A673 (cell line): ENCODE data around the gene PID1. TPM values are rescaled to one million over a fixed set of nuclear protein-coding genes. Genes with fewer than 3 reads are reported as not detected.

Source experiments
- BruUV-seq: library from RNA; stranded (reverse); fragments of 400-500 nt; replicated peaks from 2 replicates; lab custom pipeline; 2021; lab: Mats Ljungman, UMichigan
- CTCF ChIA-PET: fragments of 300-600 bp; sonication (Branson Sonifier 250); formaldehyde crosslinking; loops from one replicate; lab custom pipeline; 2022; ENCODE audit warnings: antibody characterized with exemption; lab: Charles Lee
- POLR2A ChIA-PET: fragments of 300-600 bp; sonication (Branson Sonifier 250); formaldehyde crosslinking; loops from one replicate; lab custom pipeline; 2022; ENCODE audit warnings: antibody characterized with exemption; ENCODE audit not compliant: low non-redundant PET; lab: Charles Lee
- DNase-seq: peaks from one replicate; pipeline ENCODE4 v3.0.0-alpha.2; 2015; ENCODE audit warnings: low spot score
- H3K27ac ChIP-seq: fragments of 200-600 bp; sonication (generic); 2 replicates; pipeline ENCODE4 v1.5.1; 2016; ENCODE audit warnings: mixed run types, low read depth, mild to moderate bottlenecking, mixed read lengths, antibody characterized with exemption, low read length; ENCODE audit not compliant: poor library complexity, severe bottlenecking
- H3K27me3 ChIP-seq: fragments of 200-600 bp; sonication (generic); replicated peaks from 2 replicates; pipeline ENCODE4 v1.6.1; 2017; ENCODE audit warnings: mixed run types, low read depth, mild to moderate bottlenecking, mixed read lengths, antibody characterized with exemption, low read length; ENCODE audit not compliant: insufficient read depth, poor library complexity
- H3K36me3 ChIP-seq: fragments of 200-600 bp; sonication (generic); 2 replicates; pipeline ENCODE4 v1.6.1; 2016; ENCODE audit warnings: mixed run types, mild to moderate bottlenecking, mixed read lengths, antibody characterized with exemption, low read length; ENCODE audit not compliant: insufficient read depth, poor library complexity, severe bottlenecking
- H3K4me1 ChIP-seq: fragments of 200-600 bp; sonication (generic); 2 replicates; pipeline ENCODE4 v1.6.1; 2017; ENCODE audit warnings: mixed run types, mild to moderate bottlenecking, mixed read lengths, antibody characterized with exemption, low read length; ENCODE audit not compliant: insufficient read depth, poor library complexity, severe bottlenecking
- H3K4me3 ChIP-seq: fragments of 200-600 bp; sonication (generic); 2 replicates; pipeline ENCODE4 v1.5.1; 2016; ENCODE audit warnings: low read depth, mixed run types, mild to moderate bottlenecking, mixed read lengths, low read length; ENCODE audit not compliant: poor library complexity, severe bottlenecking
- H3K9me3 ChIP-seq: fragments of 200-600 bp; sonication (generic); 2 replicates; pipeline ENCODE4 v1.6.1; 2016; ENCODE audit warnings: mixed run types, low read depth, mild to moderate bottlenecking, mixed read lengths, antibody characterized with exemption, low read length; ENCODE audit not compliant: poor library complexity, severe bottlenecking
- EZH2 ChIP-seq: fragments of 200-600 bp; sonication (generic); IDR thresholded peaks from 2 replicates; pipeline ENCODE4 v1.6.1; 2017; ENCODE audit warnings: borderline replicate concordance, low read depth, mild to moderate bottlenecking, mixed read lengths, antibody characterized with exemption, low read length; ENCODE audit not compliant: poor library complexity, severe bottlenecking
- intact Hi-C: fragments of 100-400 bp; cut with micrococcal nuclease; formaldehyde crosslinking; loops from one replicate; pipeline ENCODE4 v1.10.0; 2022; ENCODE audit not compliant: unreplicated experiment
- total RNA-seq: library from RNA; stranded (reverse); gene quantifications from 2 replicates; pipeline ENCODE4 v1.2.3, GENCODE V29; 2021
- TF ChIP-seq, protein P1 (sequence below): fragments of 300-800, 200-600 bp; sonication (generic); conservative IDR thresholded peaks from 2 replicates; pipeline ENCODE4 v1.5.1; 2017; ENCODE audit warnings: low read depth, mild to moderate bottlenecking, antibody characterized with exemption, low read length, moderate library complexity, mixed read lengths

PID1 gene
- total RNA-seq, 1 experiment from 2014 or later: 1.5 TPM

DNA sequence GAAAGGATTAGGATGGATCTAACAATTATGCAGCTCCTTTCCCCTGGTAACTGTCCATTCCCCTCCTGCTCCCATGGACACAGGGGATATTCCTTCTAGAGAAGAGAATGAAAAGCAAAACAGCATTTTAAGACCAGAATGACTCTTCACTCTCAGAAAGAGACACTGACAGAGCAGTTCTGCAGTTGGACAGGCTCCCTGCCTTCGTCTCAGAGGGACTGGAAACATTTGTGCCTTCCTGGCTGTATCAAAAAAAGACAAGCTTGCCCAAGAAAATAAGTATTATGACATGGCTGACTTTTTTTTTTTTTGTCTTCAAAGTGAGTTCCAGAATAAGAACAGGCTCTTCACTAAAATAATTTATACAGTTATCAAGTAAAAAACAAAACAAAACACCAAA lies 9.5 kb downstream of the PID1 start:
- no peak for TF ChIP-seq EZH2
- TF ChIP-seq, protein P1, sequence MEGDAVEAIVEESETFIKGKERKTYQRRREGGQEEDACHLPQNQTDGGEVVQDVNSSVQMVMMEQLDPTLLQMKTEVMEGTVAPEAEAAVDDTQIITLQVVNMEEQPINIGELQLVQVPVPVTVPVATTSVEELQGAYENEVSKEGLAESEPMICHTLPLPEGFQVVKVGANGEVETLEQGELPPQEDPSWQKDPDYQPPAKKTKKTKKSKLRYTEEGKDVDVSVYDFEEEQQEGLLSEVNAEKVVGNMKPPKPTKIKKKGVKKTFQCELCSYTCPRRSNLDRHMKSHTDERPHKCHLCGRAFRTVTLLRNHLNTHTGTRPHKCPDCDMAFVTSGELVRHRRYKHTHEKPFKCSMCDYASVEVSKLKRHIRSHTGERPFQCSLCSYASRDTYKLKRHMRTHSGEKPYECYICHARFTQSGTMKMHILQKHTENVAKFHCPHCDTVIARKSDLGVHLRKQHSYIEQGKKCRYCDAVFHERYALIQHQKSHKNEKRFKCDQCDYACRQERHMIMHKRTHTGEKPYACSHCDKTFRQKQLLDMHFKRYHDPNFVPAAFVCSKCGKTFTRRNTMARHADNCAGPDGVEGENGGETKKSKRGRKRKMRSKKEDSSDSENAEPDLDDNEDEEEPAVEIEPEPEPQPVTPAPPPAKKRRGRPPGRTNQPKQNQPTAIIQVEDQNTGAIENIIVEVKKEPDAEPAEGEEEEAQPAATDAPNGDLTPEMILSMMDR: no peak
- Histone ChIP-seq H3K9me3 (no peaks in the 10 kb centered on the region), H3K36me3 (no peaks in the 10 kb centered on the region), H3K4me3 (no peak overlapping the region), H3K27me3 (no peaks in the 10 kb centered on the region), H3K4me1 (no peaks in the 10 kb centered on the region), H3K27ac (no peak overlapping the region)
- ChIA-PET POLR2A (no interaction called here), CTCF (no interaction called here)
- DNase-seq: no peak
- BruUV-seq: no TSS peak
- intact Hi-C loops: no loop called here

DNA sequence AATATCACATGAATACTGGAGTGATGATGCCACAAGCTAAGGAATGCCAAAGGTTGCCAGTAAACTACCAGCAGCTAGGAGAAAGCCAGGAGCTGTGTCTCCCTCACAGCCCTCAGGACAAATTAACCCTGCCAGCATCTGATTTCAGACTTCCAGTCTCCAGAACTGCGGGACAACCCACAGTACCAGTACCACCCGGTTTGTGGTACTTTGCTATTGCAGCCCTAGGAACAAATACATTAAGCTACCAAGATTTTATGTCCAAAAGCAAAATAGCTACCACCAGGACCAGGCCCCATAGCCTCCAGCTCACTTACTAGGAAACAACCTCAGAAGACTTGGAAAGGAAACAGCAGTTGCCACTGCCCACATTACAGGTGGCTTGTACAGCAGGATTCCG lies 10.0 kb downstream of the PID1 start:
- Histone ChIP-seq H3K9me3 (no peaks in the 10 kb centered on the region), H3K27me3 (no peaks in the 10 kb centered on the region), H3K36me3 (no peaks in the 10 kb centered on the region), H3K27ac (no peak overlapping the region), H3K4me3 (no peak overlapping the region), H3K4me1 (no peaks in the 10 kb centered on the region)
- BruUV-seq: no TSS peak
- ChIA-PET CTCF (interaction anchor here (0.7 kb wide), 1 partner anchor 12 kb away, joined by 4 read pairs; no protein-coding TSS in a partner anchor), POLR2A (no interaction called here)
- DNase-seq: no peak
- intact Hi-C loops: no loop called here
- TF ChIP-seq, protein P1: no peak
- TF ChIP-seq EZH2: no peak

DNA sequence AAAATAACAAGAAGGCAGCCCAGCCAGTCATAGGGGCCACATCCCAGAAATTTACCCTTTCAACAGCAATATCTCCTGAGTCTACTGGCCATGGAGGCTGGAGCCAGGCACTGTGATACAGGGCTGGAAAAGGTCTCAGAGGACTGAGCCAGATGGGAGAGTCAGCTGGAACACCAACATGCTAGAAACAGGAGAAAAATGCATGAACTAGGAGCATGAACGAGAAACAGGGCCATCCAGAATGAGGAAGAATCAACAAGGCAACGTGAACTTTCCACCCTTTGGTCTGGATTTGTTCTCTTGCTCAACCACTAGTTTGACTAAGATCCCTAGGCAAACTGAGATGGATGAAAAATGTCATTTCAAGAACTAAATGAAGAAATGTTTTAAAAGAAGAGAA lies 13.1 kb downstream of the PID1 start:
- Histone ChIP-seq H3K4me1 (no peaks in the 10 kb centered on the region), H3K27me3 (no peaks in the 10 kb centered on the region), H3K36me3 (no peaks in the 10 kb centered on the region), H3K4me3 (no peak overlapping the region), H3K27ac (no peak overlapping the region), H3K9me3 (no peaks in the 10 kb centered on the region)
- TF ChIP-seq, protein P1: no peak
- no peak for TF ChIP-seq EZH2
- ChIA-PET POLR2A (no interaction called here), CTCF (no interaction called here)
- no peak for DNase-seq
- no TSS peak for BruUV-seq
- intact Hi-C loops: no loop called here
